CD4-positive, alpha-beta T cell (primary cell): ENCODE results near the gene SLC22A13. TPM values are rescaled to one million over a fixed set of nuclear protein-coding genes. Genes with fewer than 3 reads are reported as not detected.

ENCODE experiments used
- ATAC-seq: fragments of 200-7000 bp; cut with Tn5 transposase; one replicate; pipeline ENCODE4 v1.10.0; 2022; ENCODE audit warnings: mild to moderate bottlenecking; ENCODE audit not compliant: poor library complexity
- CTCF ChIA-PET: fragments of 350-600 bp; sonication (Branson Sonifier 250); formaldehyde crosslinking; loops from one replicate; lab custom pipeline; 2021; ENCODE audit warnings: antibody characterized with exemption, inconsistent platforms; lab: Charles Lee
- POLR2A ChIA-PET: fragments of 350-600 bp; sonication (Branson Sonifier 250); formaldehyde crosslinking; loops from one replicate; lab custom pipeline; 2021; ENCODE audit warnings: antibody characterized with exemption, inconsistent platforms; lab: Charles Lee
- DNase-seq, 14 experiments: peaks; one replicate each; pipeline ENCODE4 v3.0.0-alpha.2; 2013 to 2020; ENCODE audit warnings: mixed read lengths in 2 of 14
- H3K27ac ChIP-seq, 2 donors: one replicate each; pipeline versions ENCODE4 v1.5.1 to v1.7.0; 2013; ENCODE audit warnings: low read length in 2 of 2, low read depth in 1 of 2, mild to moderate bottlenecking in 1 of 2
- H3K27me3 ChIP-seq, 2 experiments: 1 replicate in 1 of 2; 2 replicates in 1 of 2; pipeline versions ENCODE4 v1.6.1 to v1.7.0; 2013; ENCODE audit warnings: low read length in 2 of 2, control low read depth in 1 of 2, mild to moderate bottlenecking in 1 of 2, moderate library complexity in 1 of 2; ENCODE audit not compliant: insufficient read depth in 2 of 2, control insufficient read depth in 1 of 2
- H3K36me3 ChIP-seq: one replicate; pipeline ENCODE4 v1.6.1; 2013; ENCODE audit warnings: low read length, control low read depth; ENCODE audit not compliant: insufficient read depth
- H3K4me1 ChIP-seq: one replicate; pipeline ENCODE4 v1.6.1; 2013; ENCODE audit warnings: low read length, control low read depth; ENCODE audit not compliant: insufficient read depth
- H3K4me3 ChIP-seq: one replicate; pipeline ENCODE4 v1.5.1; 2013; ENCODE audit warnings: mild to moderate bottlenecking, low read length, moderate library complexity
- H3K9me3 ChIP-seq, 2 experiments: 1 replicate in 1 of 2; 2 replicates in 1 of 2; pipeline versions ENCODE4 v1.6.1 to v1.7.0; 2013; ENCODE audit warnings: low read length in 2 of 2, mild to moderate bottlenecking in 2 of 2, control low read depth in 1 of 2, moderate library complexity in 1 of 2; ENCODE audit not compliant: control insufficient read depth in 1 of 2, insufficient read depth in 1 of 2
- H3K27ac Mint-ChIP-seq: one replicate; pipeline ENCODE4 v1.8.0; 2020; ENCODE audit warnings: mixed read lengths
- H3K27me3 Mint-ChIP-seq: one replicate; pipeline ENCODE4 v1.8.0; 2021; ENCODE audit warnings: mixed read lengths
- H3K36me3 Mint-ChIP-seq: one replicate; pipeline ENCODE4 v1.8.0; 2021; ENCODE audit warnings: low read depth, mixed read lengths
- H3K4me1 Mint-ChIP-seq: one replicate; pipeline ENCODE4 v1.8.0; 2021; ENCODE audit warnings: low read depth, mixed read lengths
- H3K4me3 Mint-ChIP-seq: one replicate; pipeline ENCODE4 v1.8.0; 2020; ENCODE audit warnings: mild to moderate bottlenecking, mixed read lengths
- H3K9me3 Mint-ChIP-seq: one replicate; pipeline ENCODE4 v1.8.0; 2020; ENCODE audit warnings: mixed read lengths
- CTCF ChIP-seq: fragments of 200-600 bp; IDR thresholded peaks from one replicate; pipeline ENCODE4 v1.8.0; 2022; ENCODE audit warnings: antibody characterized with exemption, mild to moderate bottlenecking
- intact Hi-C, 2 experiments: fragments of 100-400 bp; cut with DNase I in 1 of 2; cut with micrococcal nuclease in 1 of 2; formaldehyde crosslinking; loops; one replicate each; pipeline versions ENCODE4 v1.15.1 to v1.9.0; 2023 to 2025; cut with DNase I, micrococcal nuclease
- total RNA-seq, 174 experiments: library from RNA in 2 of 174; stranded (reverse) in 2 of 174; gene quantifications; one replicate each; pipeline ENCODE4 v1.2.3 and lab custom pipeline; 2021 to 2026

Gene SLC22A13
- total RNA-seq, 2 experiments from 2014 or later: 0.19 to 0.22 TPM

- Mint-ChIP-seq H3K4me3 (no peak overlapping the region), H3K4me1 (no peaks in the 10 kb centered on the region), H3K27me3 (no peaks in the 10 kb centered on the region), H3K36me3 (no peaks in the 10 kb centered on the region), H3K27ac (no peak overlapping the region), H3K9me3 (no peaks in the 10 kb centered on the region)
- Histone ChIP-seq H3K4me1 (no peaks in the 10 kb centered on the region), H3K36me3 (no peaks in the 10 kb centered on the region), H3K27me3 (peaks cover 0 to under 1% of the 10 kb centered on the region in 2 experiments), H3K27ac (no peak overlapping the region), H3K9me3 (no peaks in the 10 kb centered on the region), H3K4me3 (no peak overlapping the region)
- intact Hi-C loops: no loop called here
- TF ChIP-seq CTCF: no peak
- no peak for DNase-seq
- ATAC-seq: no peak
- POLR2A ChIA-PET: no interaction called here
- CTCF ChIA-PET: no interaction called here
Observed at GRCh38 chr3:38314112-38314763, 48.6 kb downstream of the SLC22A13 start.

DNA sequence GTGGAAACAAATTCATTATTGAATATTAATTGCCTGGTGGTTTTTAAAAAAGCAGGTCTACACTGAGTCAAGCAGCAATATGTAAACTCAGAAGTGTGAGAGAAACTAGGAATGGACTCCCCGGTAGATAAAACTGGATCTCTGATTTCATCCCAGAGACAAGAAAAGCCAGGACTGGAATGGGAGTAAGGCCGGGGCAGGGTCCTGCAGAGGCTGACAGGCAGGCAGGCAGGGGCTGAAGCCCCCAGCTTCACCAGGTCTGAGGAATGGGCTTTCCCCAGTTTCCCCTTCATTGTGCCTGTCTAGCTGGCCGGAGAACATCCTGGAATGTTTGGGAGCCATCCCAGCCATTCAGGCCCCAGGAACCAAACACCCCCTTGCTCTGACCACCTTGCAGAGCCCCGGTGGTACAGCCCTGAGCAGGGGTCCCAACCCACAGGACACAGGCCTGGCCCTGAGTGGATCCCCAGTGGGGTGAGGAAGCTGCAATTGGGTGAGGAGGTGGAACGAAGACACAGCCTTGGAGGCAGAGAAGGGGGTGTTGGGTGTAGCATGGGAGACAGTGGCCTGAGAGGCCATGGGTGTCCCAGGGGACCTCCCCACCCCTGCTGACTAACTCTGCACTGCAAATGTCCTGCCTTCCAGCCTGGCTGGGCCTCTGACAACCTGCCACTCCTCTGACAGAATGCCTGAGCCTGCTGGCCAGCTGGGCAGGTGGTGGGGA is 49.3 kb downstream of the SLC22A13 start:
- Histone ChIP-seq H3K36me3 (no peaks in the 10 kb centered on the region), H3K27me3 (no peaks in the 10 kb centered on the region), H3K27ac (no peak overlapping the region), H3K4me1 (no peaks in the 10 kb centered on the region), H3K4me3 (no peak overlapping the region), H3K9me3 (no peaks in the 10 kb centered on the region)
- no peak for TF ChIP-seq CTCF
- DNase-seq (no peak), ATAC-seq (no peak)
- Mint-ChIP-seq H3K4me3 (no peak overlapping the region), H3K4me1 (no peaks in the 10 kb centered on the region), H3K27ac (no peak overlapping the region), H3K36me3 (no peaks in the 10 kb centered on the region), H3K27me3 (no peaks in the 10 kb centered on the region), H3K9me3 (no peaks in the 10 kb centered on the region)
- intact Hi-C loops: no loop called here
- CTCF ChIA-PET: no interaction called here
- POLR2A ChIA-PET: no interaction called here

- no peak overlapping the region for H3K27ac ChIP-seq
- no peaks in the 10 kb centered on the region for H3K9me3 Mint-ChIP-seq
- ATAC-seq (no peak), DNase-seq (no peak)
- H3K36me3 Mint-ChIP-seq: no peaks in the 10 kb centered on the region
- H3K27ac Mint-ChIP-seq: no peak overlapping the region
- H3K4me3 ChIP-seq: no peak overlapping the region
- H3K4me1 Mint-ChIP-seq: no peaks in the 10 kb centered on the region
- no peaks in the 10 kb centered on the region for H3K36me3 ChIP-seq
- H3K27me3 Mint-ChIP-seq: no peaks in the 10 kb centered on the region
- H3K4me1 ChIP-seq: no peaks in the 10 kb centered on the region
- CTCF ChIA-PET: no interaction called here
- no peaks in the 10 kb centered on the region for H3K27me3 ChIP-seq
- POLR2A ChIA-PET: no interaction called here
- H3K4me3 Mint-ChIP-seq: no peak overlapping the region
- intact Hi-C loops: no loop called here
- TF ChIP-seq CTCF: no peak
- H3K9me3 ChIP-seq: no peaks in the 10 kb centered on the region
Observed at GRCh38 chr3:38315488-38316230, 50.0 kb downstream of the SLC22A13 start.
